HG03280 (cell line): Measurements from ENCODE around the gene SMYD3.

Experiments used
- ATAC-seq: cut with Tn5 transposase; IDR thresholded peaks from one replicate; pipeline ENCODE4 v1.9.1; 2021; ENCODE audit warnings: mild to moderate bottlenecking, moderate library complexity; ENCODE audit not compliant: unreplicated experiment

The SMYD3 gene

DNA sequence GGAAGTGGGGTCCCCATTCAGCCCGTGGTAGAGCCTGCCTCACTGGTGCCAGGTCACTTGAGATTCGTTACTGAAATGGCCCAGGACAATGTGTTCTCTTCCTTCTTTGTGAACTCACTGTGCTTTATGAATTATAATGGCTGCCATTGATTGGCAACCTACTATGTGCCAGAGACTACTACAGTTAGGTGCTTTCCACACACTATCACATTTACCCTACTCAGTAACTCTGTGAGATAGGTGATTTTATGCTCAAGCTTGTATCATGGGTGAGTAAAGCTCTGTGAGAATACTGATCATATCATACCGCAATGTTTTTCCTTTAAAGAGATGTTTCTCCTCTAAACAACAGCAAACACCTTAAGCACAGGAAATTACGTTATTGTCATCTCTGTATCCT, 225.9 kb downstream of the SMYD3 start:
- ATAC-seq = no peak

DNA sequence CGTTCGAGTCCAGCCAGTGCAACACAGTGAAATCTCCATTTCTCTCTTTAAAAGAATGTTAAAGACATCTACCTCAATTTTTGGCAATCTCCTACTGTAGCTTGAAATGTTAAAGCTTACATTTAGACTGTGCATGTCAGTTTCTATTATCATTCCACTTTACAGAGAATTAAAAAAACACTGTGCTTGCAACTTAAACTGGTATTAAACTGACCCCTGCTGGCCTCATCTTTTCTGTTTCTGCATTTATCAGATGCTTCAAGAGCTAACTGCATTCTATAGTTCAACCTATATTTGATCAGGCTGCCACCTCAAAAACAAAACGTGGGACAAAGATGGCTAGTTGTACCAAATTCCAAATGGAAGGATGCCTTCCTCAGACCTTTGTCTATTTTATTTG, 226.5 kb downstream of the SMYD3 start:
- ATAC-seq = no peak

DNA sequence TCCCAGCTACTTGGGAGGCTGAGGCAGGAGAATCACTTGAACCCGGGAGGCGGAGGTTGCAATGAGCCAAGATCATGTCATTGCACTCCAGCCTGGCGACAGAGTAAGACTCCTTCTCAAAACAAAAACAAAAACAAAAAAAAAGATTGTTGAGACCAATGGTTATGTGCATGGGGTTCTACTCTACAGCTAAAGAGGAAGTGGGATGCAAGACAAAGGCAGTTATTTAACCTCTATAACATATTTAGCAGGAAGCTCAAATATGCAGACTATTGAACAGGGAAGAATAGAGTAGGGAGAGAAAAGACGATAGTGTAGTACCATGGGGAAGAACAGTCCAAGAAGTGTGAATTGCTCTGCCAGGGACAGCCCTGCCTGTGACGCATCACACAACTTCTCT, 227.7 kb downstream of the SMYD3 start:
- ATAC-seq = no peak

DNA sequence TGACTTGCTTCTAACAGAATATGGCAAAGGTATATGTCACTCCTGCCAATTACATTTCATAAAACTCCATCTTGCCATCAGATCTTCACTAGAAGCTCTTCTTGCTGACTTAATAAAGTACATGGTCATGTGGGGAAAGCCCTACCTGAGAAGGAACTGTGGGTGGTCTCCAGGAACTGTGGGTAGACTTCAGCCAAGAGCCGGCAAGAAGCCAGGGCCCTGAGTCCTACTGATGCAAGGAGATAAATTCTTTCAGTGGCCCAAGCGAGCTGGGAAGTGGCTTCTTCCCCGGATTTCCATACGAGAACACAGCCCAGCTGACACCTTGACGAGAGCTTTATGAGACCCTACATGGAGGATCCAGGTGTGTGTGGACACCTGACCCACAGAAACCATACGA, 228.7 kb downstream of the SMYD3 start:
- no peak for ATAC-seq

DNA sequence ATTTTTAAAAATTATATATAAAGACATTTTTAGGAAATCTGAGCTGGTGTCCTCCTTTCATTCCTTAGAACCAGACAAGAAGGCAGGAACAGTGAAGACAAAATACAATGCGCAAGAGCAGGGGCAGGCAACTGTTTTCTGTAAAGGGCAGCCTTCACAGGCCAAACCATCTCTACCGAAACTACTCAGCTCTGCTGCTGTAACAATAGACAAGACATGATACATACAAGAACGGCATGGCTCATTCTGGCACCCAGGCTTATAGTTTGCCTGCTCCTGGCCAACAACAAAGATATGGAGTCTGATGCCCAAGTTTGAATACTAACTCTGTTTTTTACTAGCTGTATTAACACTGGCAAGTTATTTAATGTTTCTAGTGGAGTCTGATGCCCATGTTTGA, 232.0 kb downstream of the SMYD3 start:
- ATAC-seq = no peak

DNA sequence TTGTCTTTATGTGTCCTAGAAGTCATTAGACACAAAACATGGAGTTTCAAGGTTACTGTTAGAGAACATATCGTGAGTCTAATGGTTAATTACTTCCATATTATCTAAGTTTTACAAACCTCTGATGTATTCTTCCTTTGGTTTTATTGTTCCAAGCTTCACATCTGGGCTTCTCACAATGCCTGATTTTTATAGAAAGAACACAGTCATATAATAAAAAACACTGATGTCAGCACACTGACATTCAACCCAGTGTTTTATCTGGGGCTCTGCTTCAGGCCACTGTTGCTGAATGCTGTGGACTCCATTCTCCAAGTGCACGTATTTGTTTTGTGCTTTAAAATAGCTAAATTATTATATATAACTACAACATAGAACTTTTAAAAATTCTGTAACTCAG, 232.9 kb downstream of the SMYD3 start:
- ATAC-seq = no peak

DNA sequence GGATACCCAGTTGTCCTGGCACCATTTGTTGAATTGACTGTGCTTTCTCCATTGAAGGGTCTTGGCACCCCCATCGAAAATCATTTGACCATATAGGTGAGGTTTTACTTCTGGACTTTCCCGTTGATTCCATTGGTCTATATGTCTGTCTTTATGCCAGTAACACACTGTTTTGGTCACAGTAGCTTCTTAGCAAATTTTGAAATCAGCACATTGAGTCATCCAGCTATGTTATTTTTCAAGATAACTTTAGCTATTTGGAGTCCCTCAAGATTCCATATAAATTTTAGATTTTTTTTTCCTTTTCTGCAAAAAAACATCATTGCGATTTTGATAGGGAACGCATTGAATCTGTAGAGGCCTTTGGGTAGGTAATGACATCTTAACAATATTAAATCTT, 235.6 kb downstream of the SMYD3 start:
- ATAC-seq = no peak

DNA sequence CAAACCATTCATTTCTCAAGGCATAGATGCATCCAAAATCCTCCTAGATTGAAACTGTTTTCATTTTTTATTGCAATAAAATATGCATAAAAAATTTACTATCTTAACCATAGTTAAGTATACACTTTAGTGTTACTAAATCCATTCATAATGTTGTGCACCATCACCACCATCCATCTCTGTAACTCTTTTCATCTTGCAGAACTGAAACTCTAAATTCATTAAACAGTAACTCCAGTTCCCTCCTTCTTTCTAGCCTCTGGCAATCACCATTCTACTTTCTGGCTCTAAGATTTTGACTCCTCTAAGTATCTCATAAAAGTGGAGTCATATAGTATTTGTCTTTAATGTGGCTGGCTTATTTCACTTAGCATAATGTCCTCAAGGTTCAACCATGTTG, 236.8 kb downstream of the SMYD3 start:
- ATAC-seq = no peak

DNA sequence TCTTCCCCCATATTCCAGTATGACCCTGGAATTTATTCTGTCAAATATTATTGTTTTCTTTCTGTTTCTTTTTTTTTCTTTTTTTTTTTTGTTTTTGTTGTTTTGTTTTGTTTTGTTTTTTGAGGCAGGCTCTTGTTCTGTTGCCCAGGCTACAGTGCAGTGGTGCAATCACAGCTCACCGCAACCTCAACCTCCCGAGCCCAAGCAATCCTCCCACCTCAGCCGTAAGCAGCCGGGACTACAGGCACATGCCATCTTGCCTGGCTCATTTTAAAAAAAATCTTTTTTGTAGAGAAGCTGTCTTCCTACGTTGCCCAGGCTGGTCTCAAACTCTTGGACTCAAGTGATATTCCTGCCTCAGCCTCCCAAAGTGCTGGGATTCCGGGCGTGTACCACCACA, 237.6 kb downstream of the SMYD3 start:
- ATAC-seq = no peak

DNA sequence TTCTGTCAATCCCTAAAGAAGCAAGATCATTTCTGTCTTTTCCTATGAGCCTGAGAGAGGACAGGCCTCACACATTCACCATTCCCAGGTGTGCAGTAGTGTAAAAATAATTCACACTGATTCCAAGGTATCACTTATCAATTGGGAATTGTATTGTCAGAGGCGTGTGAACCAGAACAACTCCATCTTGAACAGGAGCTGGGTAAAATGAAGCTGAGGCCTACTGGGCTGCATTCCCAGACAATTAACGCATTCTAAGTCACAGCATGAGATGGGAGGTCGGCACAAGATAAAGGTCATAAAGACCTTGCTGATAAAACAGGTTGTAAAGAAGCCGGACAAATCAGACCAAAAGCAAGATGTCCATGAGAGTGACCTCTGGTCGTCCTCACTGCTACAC, 239.2 kb downstream of the SMYD3 start:
- no peak for ATAC-seq

DNA sequence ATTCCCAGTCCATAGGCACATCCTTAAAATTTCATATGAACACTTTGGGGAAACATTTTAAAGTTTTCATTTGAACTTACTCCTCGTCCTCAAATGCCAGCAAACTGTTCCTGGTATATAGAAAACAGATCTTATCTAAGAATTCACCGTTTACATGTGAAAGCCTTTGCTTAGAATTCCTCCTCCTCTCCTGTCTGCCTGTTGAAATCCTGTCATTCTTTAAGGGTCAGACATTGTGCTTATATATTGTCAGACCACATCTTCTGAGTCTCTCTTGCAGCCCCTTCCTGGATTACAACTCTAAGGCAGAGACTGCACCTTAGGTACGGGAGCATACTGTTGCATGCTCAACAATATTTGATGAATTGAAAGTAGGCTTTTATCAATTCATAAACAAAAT, 239.7 kb downstream of the SMYD3 start:
- no peak for ATAC-seq

DNA sequence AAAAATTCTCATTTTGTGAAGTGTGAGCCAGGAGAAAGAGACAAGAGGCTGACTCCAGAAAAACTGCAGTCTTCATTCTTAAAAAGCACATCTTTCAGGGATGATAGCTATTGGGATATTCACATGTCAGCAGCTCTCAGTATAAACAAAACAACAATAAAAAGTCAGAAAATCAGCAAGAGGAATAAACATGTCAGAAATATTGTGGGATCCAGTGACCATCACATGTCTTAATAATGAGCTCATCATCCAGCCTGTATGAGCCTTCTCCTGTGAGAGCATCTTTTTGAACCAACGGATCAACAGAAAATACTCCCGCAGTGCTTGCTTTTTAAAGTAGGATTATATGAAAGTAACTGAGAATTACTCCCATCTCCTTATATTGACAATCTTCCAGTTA, 241.6 kb downstream of the SMYD3 start:
- no peak for ATAC-seq

DNA sequence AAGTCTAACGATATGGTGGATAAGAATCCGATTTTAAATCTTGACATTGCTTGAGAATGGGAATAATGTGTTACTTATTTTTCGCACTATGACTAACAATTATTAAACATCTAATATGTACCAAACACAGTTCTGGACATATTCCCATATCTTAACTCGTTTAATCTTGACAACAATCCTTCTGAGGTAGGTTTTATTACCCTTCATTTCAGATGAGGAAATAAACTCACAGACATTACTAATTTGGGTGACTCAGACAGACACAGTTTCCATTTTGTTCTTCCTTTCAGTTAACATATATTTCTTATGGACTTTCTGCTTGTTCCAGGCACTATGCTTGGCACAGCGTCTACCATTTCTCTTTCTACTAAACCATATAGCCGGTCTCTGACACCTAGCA, 244.8 kb downstream of the SMYD3 start:
- ATAC-seq = no peak

DNA sequence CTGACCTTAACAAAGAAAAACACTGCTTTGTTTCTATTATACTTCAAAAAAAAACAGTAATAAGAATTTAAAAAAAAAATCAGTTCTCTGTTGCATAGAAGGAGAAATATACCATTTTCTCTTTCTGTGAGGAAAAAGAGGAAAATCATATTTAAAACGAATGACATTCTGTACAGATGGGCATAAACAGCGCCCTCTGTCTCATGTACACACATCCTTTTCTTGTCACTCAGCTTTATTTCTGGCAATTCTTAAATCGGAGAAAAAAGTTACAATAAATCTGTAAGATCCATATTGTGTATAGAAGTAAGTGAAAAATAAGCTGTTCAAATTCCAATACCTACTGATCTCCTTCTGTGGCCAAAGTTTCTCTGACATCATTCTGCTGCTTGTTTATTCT, 245.4 kb downstream of the SMYD3 start:
- no peak for ATAC-seq

DNA sequence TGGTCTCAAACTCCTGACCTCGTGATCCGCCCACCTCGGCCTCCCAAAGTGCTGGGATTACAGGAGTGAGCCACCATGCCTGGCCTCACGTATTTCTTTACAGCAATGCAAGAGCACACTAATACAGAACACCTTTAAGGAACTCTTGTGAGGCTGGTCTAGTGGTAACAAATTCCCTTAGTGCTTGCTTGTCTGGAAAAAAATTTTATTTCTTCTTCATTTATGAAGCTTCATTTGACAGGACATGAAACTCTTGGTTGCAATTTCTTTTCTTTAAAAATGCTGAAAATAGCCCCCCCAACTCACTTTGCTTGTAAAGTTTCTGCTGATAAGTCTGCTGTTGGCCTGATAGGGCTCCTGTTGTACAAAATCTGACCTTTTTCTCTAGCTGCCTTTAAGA, 248.8 kb downstream of the SMYD3 start:
- no peak for ATAC-seq

DNA sequence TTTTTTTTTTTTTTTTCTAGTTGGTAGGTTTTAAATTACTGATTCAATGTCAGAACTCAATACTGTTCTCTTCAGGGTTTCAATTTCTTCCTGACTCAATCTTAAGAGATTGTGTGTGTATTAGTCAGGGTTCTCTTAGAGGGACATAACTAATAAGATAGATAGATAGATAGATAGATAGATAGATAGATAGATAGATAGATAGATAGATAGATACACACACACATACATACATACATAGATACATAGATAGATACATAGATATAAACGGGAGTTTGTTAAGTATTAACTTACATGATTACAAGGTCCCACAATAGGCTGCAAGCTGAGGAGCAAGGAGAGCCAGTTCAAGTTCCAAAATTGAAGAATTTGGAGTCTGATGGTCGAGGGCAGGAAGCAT, 251.3 kb downstream of the SMYD3 start:
- ATAC-seq = no peak

DNA sequence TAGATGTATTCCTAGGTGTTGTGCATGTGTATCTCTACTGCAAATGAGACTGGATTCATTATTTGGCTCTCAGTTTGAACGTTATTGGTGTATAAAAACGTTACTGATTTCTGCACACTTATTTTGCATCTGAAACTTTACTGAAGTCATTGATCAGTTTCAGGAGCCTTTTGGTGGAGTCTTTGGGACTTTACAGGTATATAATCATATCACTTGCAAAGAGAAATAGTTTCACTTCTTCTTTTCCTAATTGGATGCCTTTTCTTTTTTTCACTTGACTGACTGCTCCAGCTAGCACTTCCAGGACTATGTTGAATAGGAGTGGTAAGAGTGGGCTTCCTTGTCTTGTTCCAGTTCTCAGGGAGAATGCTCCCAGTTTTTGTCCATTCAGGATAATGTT, 252.2 kb downstream of the SMYD3 start:
- ATAC-seq = no peak

DNA sequence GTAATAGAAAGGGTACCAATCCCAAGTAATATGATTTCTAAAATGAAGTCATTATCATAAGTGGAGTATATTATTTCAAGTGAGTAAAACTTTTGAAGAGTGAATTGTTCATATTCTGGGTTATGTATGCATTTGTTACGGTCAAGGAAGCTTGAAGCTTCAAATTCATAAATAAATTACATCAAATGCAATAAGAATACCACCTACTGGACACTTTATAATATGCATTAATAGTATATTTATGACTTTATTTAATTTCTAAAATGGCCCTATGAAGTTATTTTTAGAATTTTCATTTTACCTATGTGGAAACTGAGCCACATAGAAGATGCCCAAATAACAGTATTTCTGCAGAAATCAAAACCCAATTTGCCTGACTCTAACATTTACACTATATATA, 260.6 kb downstream of the SMYD3 start:
- ATAC-seq = no peak

DNA sequence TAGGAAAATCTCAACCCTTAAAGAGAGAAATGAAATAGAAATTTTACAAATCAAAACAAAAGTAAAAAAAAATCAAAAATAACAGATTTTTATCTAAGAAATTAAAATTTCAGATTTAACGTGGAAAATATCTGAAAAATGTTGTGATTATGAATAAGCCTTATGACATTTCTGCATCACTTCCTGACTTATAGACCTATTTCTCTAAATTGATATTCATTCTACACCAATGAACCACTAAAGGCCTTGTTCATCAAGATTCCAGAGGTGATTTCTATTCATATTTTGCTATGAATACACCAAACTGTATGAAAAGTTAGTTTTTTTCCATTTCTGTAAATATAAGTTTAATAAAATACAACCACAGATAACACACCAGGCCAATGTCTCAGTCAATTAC, 261.5 kb downstream of the SMYD3 start:
- no peak for ATAC-seq

DNA sequence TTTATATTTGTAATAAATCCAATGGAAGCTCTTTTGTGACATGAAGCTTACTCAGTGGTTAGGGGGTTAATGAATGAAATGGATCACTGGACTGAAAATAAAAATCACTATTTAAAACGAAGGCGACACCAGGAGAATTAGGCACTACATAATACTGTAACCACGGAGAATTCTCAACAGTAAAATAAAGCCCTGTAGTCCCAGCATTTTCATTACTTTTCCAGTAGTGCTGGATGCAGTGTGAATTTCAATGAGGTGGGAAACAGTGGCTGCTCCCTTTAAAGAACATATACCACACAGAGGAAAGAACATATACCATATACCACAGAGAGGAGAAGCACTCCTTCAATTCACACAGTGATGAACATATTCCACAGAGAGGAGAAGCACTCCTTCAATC, 275.0 kb downstream of the SMYD3 start:
- ATAC-seq = no peak

DNA sequence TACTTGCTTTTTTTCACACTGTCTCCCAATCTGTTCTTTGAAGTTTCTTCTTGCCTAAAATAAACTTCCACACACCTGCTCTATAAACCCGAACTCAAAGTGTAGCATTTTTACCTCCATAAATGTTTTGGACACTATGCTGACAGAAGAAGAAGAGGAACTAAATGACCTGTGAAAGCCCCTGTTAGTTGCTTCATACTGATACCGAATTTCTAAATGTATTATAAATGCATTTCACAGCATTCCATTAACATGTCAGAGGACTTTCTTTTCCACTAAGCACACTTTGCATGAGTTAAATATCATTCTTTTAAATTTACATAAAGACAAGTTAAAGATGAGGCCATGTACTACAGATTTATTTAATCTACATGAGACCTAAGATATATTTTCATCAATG, 281.0 kb downstream of the SMYD3 start:
- ATAC-seq = no peak

DNA sequence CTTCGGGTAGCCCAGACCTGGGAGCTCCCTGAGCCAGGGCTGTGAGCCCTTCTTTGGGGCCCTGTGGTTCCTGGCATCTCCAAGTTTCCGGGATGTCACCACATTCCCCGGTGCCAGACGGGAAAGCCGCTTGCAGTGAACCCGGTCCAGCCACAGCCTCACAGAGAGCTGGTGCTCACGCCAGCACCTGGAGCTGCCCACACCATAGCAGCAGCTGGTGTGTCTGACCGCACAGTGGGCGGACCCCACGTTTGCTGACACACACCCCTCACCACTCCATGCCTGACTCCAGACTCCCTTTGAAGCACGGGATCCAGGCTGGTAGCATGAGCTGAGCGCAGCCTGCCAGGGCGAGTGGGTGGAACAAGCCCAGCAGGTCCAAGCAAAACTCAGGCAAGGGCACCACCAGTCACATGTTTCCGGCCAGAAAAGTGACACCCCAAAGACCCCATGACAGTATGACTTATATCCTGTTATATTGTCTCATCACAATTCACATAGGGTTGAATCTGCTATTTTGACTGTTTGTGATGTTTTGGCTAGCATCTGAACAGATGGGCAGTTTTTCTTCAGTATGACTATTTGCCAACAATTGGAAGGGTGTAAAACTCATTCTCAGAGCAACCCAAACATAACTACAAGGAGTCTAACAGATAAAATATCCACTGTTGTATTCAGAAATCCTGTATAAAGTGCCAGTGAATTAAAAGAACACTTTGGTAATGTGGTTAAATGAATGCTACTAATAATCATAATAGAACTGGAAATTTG, 285.4 kb downstream of the SMYD3 start:
- ATAC-seq = no peak

DNA sequence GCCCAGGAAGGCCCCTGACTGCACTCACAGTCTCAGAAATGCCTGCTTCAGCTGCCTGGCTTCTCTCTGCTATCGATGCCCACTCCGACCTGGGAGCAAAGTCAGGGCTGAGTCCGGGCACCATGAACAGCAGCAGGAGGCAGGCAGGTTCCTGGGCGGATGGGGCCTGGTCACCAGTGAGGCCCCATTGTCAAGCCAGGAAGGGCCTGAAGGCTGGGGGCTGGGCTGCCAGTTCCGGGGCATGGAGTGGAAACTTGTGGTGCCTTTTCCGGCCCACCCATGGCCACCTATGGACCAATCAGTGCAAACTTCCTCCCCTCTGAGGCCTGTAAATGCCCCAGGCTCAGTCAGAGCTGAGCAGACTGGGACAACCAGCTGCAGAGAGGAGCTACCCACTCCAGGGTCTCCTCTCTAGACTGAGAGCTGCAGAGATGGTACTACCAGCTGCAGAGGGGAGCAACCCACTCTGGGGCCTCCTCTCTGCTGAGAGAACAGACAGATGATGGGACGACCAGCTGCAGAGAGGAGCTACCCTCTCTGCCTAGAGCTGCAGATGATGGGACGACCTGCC, 286.5 kb downstream of the SMYD3 start:
- ATAC-seq = no peak
